Trophoblast cell (in vitro differentiated cells and primary cell): ENCODE results near the gene TPTE2.
A peak's percentile ranks its signal among the peaks of the same experiment; 100 is the strongest.

Source experiments
- DNase-seq, 2 donors: peaks; one replicate each; pipeline ENCODE4 v3.0.0-alpha.2; 2016
- H2AFZ ChIP-seq: 2 replicates; pipeline ENCODE4 v1.6.1; 2013; ENCODE audit warnings: low read length, moderate library complexity, mild to moderate bottlenecking; ENCODE audit not compliant: insufficient read depth, poor library complexity
- H2AK5ac ChIP-seq: 2 replicates; pipeline ENCODE4 v1.6.1; 2013; ENCODE audit warnings: mild to moderate bottlenecking, low read length
- H2BK120ac ChIP-seq: 2 replicates; pipeline ENCODE4 v1.6.1; 2013; ENCODE audit warnings: low read length, mild to moderate bottlenecking, moderate library complexity; ENCODE audit not compliant: insufficient read depth, poor library complexity
- H2BK12ac ChIP-seq: 2 replicates; pipeline ENCODE4 v1.6.1; 2013; ENCODE audit warnings: mild to moderate bottlenecking, low read length, moderate library complexity
- H2BK5ac ChIP-seq: 2 replicates; pipeline ENCODE4 v1.6.1; 2013; ENCODE audit warnings: low read length, low read depth, moderate library complexity, mild to moderate bottlenecking; ENCODE audit not compliant: poor library complexity
- H3K14ac ChIP-seq: 2 replicates; pipeline ENCODE4 v1.6.1; 2013; ENCODE audit warnings: mild to moderate bottlenecking, low read length
- H3K18ac ChIP-seq: 2 replicates; pipeline ENCODE4 v1.6.1; 2013; ENCODE audit warnings: mild to moderate bottlenecking, low read length
- H3K23ac ChIP-seq: 2 replicates; pipeline ENCODE4 v1.6.1; 2013; ENCODE audit warnings: low read length
- H3K27ac ChIP-seq: 2 replicates; pipeline ENCODE4 v1.5.1; 2013; ENCODE audit warnings: low read depth, mild to moderate bottlenecking, inconsistent platforms, low read length, moderate library complexity
- H3K27me3 ChIP-seq: 2 replicates; pipeline ENCODE4 v1.6.1; 2013; ENCODE audit warnings: inconsistent platforms, mild to moderate bottlenecking, low read length, moderate library complexity; ENCODE audit not compliant: insufficient read depth
- H3K36me3 ChIP-seq, 2 experiments: 1 replicate in 1 of 2; 2 replicates in 1 of 2; pipeline ENCODE4 v1.6.1; 2013; ENCODE audit warnings: low read length in 2 of 2, mild to moderate bottlenecking in 2 of 2, moderate library complexity in 1 of 2; ENCODE audit not compliant: insufficient read depth in 2 of 2, control insufficient read depth in 1 of 2
- H3K4ac ChIP-seq: 2 replicates; pipeline ENCODE4 v1.6.1; 2013; ENCODE audit warnings: low read depth, mild to moderate bottlenecking, low read length, moderate library complexity
- H3K4me1 ChIP-seq, 2 experiments: 1 replicate in 1 of 2; 2 replicates in 1 of 2; pipeline ENCODE4 v1.6.1; 2013; ENCODE audit warnings: low read length in 2 of 2, mild to moderate bottlenecking in 2 of 2, moderate library complexity in 1 of 2; ENCODE audit not compliant: insufficient read depth in 2 of 2, control insufficient read depth in 1 of 2
- H3K4me2 ChIP-seq: 2 replicates; pipeline ENCODE4 v1.6.1; 2013; ENCODE audit warnings: inconsistent platforms, mild to moderate bottlenecking, low read length, moderate library complexity
- H3K4me3 ChIP-seq: 2 replicates; pipeline ENCODE4 v1.5.1; 2013; ENCODE audit warnings: mild to moderate bottlenecking, low read depth, low read length, inconsistent platforms
- H3K79me1 ChIP-seq: one replicate; pipeline ENCODE4 v1.6.1; 2013; ENCODE audit warnings: low read length
- H3K79me2 ChIP-seq: 2 replicates; pipeline ENCODE4 v1.6.1; 2013; ENCODE audit warnings: low read length, mild to moderate bottlenecking; ENCODE audit not compliant: control insufficient read depth, insufficient read depth, poor library complexity
- H3K9ac ChIP-seq: 2 replicates; pipeline ENCODE4 v1.6.1; 2013; ENCODE audit warnings: mild to moderate bottlenecking, low read length
- H3K9me3 ChIP-seq: 2 replicates; pipeline ENCODE4 v1.6.1; 2013; ENCODE audit warnings: low read depth, mild to moderate bottlenecking, control low read depth, inconsistent platforms, low read length; ENCODE audit not compliant: insufficient read depth
- H4K12ac ChIP-seq: 2 replicates; pipeline ENCODE4 v1.6.1; 2013; ENCODE audit warnings: low read depth, mild to moderate bottlenecking, low read length, moderate library complexity
- H4K8ac ChIP-seq: 2 replicates; pipeline ENCODE4 v1.6.1; 2013; ENCODE audit warnings: low read depth, mild to moderate bottlenecking, low read length, moderate library complexity
- H4K91ac ChIP-seq: one replicate; pipeline ENCODE4 v1.6.1; 2013; ENCODE audit warnings: low read depth, mild to moderate bottlenecking, low read length, moderate library complexity
- WGBS: extraction: QIAGEN DNeasy Blood & Tissue Kit; methylation state at CpG from one replicate; pipeline ENCODE4 v1.1.7; 2013; ENCODE audit warnings: missing lambda C conversion rate; ENCODE audit not compliant: insufficient read length, insufficient coverage; ENCODE audit errors: extremely low coverage; 5-methylcytosine and 5-hydroxymethylcytosine counted together

The TPTE2 gene

GRCh38 chr13:19581675-19582074 lies 20.3 kb upstream of the TPTE2 start:
- Histone ChIP-seq H3K9me3 (peaks cover 5% of the 10 kb centered on the region), H3K4ac (no peak overlapping the region), H3K4me2 (no peak overlapping the region), H2BK120ac (no peak overlapping the region), H3K27ac (no peak overlapping the region), H2AK5ac (no peak overlapping the region), H2BK5ac (no peak overlapping the region), H3K4me1 (no peaks in the 10 kb centered on the region), H4K91ac (no peak overlapping the region), H4K12ac (no peak overlapping the region), H3K4me3 (no peak overlapping the region), H3K18ac (no peak overlapping the region), H2BK12ac (no peak overlapping the region), H4K8ac (no peak overlapping the region), H2AFZ (no peak overlapping the region), H3K36me3 (no peaks in the 10 kb centered on the region), H3K27me3 (no peaks in the 10 kb centered on the region), H3K79me1 (no peaks in the 10 kb centered on the region), H3K23ac (peak overlapping the region; percentile 5), H3K9ac (no peak overlapping the region), H3K79me2 (no peaks in the 10 kb centered on the region), H3K14ac (no peak overlapping the region)
- peak; percentile 44 to 68 for DNase-seq

GRCh38 chr13:19575230-19575629 lies 13.9 kb upstream of the TPTE2 start:
- H3K9me3 ChIP-seq = peaks cover 16% of the 10 kb centered on the region
- H3K4me1 ChIP-seq = no peaks in the 10 kb centered on the region
- no peaks in the 10 kb centered on the region for H3K79me2 ChIP-seq
- no peaks in the 10 kb centered on the region for H3K79me1 ChIP-seq
- H4K8ac ChIP-seq = no peak overlapping the region
- no peaks in the 10 kb centered on the region for H3K36me3 ChIP-seq
- no peak overlapping the region for H2BK12ac ChIP-seq
- no peak overlapping the region for H3K9ac ChIP-seq
- no CpG with 5 or more reads among the region's 2 CpGs for WGBS
- H4K91ac ChIP-seq = no peak overlapping the region
- H2BK120ac ChIP-seq = no peak overlapping the region
- H2AFZ ChIP-seq = no peak overlapping the region
- no peak overlapping the region for H3K4me3 ChIP-seq
- no peak overlapping the region for H2BK5ac ChIP-seq
- H3K23ac ChIP-seq = no peak overlapping the region
- H3K27ac ChIP-seq = no peak overlapping the region
- no peak overlapping the region for H4K12ac ChIP-seq
- no peak overlapping the region for H3K18ac ChIP-seq
- no peak for DNase-seq
- H3K4me2 ChIP-seq = no peak overlapping the region
- H2AK5ac ChIP-seq = no peak overlapping the region
- no peak overlapping the region for H3K14ac ChIP-seq
- H3K4ac ChIP-seq = no peak overlapping the region
- no peaks in the 10 kb centered on the region for H3K27me3 ChIP-seq

- H2AK5ac ChIP-seq = no peak overlapping the region
- H3K9ac ChIP-seq = no peak overlapping the region
- no peak overlapping the region for H3K27ac ChIP-seq
- H3K4me3 ChIP-seq = no peak overlapping the region
- no peak overlapping the region for H2BK12ac ChIP-seq
- H3K14ac ChIP-seq = no peak overlapping the region
- no peaks in the 10 kb centered on the region for H3K36me3 ChIP-seq
- peaks cover 16% of the 10 kb centered on the region for H3K9me3 ChIP-seq
- no peaks in the 10 kb centered on the region for H3K79me1 ChIP-seq
- no peak overlapping the region for H2BK120ac ChIP-seq
- no peak overlapping the region for H4K8ac ChIP-seq
- no peak overlapping the region for H4K12ac ChIP-seq
- no peak overlapping the region for H3K4me2 ChIP-seq
- H3K18ac ChIP-seq = no peak overlapping the region
- DNase-seq = no peak
- H3K23ac ChIP-seq = no peak overlapping the region
- H3K27me3 ChIP-seq = no peaks in the 10 kb centered on the region
- no peak overlapping the region for H2AFZ ChIP-seq
- H4K91ac ChIP-seq = no peak overlapping the region
- H2BK5ac ChIP-seq = no peak overlapping the region
- WGBS = no CpG with 5 or more reads among the region's 9 CpGs
- no peak overlapping the region for H3K4ac ChIP-seq
- H3K4me1 ChIP-seq = no peaks in the 10 kb centered on the region
- H3K79me2 ChIP-seq = no peaks in the 10 kb centered on the region
Observed at GRCh38 chr13:19573120-19573716, 11.9 kb upstream of the TPTE2 start.

- H3K79me1 ChIP-seq = no peaks in the 10 kb centered on the region
- no peak overlapping the region for H3K23ac ChIP-seq
- no peaks in the 10 kb centered on the region for H3K79me2 ChIP-seq
- H3K4me2 ChIP-seq = no peak overlapping the region
- H3K4me1 ChIP-seq = no peaks in the 10 kb centered on the region
- no peak overlapping the region for H4K12ac ChIP-seq
- no CpG with 5 or more reads among the region's 4 CpGs for WGBS
- no peak overlapping the region for H2BK5ac ChIP-seq
- H2BK120ac ChIP-seq = no peak overlapping the region
- no peak overlapping the region for H3K4me3 ChIP-seq
- H3K27ac ChIP-seq = no peak overlapping the region
- peaks cover 17% of the 10 kb centered on the region for H3K9me3 ChIP-seq
- no peak overlapping the region for H3K4ac ChIP-seq
- H3K27me3 ChIP-seq = no peaks in the 10 kb centered on the region
- H3K36me3 ChIP-seq = no peaks in the 10 kb centered on the region
- H2BK12ac ChIP-seq = no peak overlapping the region
- H4K91ac ChIP-seq = no peak overlapping the region
- H2AK5ac ChIP-seq = no peak overlapping the region
- no peak overlapping the region for H3K9ac ChIP-seq
- no peak overlapping the region for H2AFZ ChIP-seq
- H4K8ac ChIP-seq = no peak overlapping the region
- DNase-seq = no peak
- H3K14ac ChIP-seq = no peak overlapping the region
- H3K18ac ChIP-seq = no peak overlapping the region
Observed at GRCh38 chr13:19572280-19572679, 10.9 kb upstream of the TPTE2 start.
